Left lobe of liver (tissue), 2 donors: Measurements from ENCODE around the gene MGAT5. TPM values are rescaled to one million over a fixed set of nuclear protein-coding genes. Genes with fewer than 3 reads are reported as not detected.

Source experiments
- ATAC-seq: fragments of 200-7000 bp; cut with Tn5 transposase; one replicate; pipeline ENCODE4 v1.9.1; 2020; ENCODE audit warnings: mild to moderate bottlenecking, moderate library complexity
- DNase-seq: peaks from one replicate; pipeline ENCODE4 v3.0.0-alpha.2; 2020; ENCODE audit warnings: low spot score
- total RNA-seq: library from RNA; stranded (reverse); gene quantifications from one replicate; pipeline ENCODE4 v1.2.1, GENCODE V29; 2021
- donor health status: DM: no; HTN: no; CAD: no; lungs with moderate emphysema.
- donor health status: DM: no; HTN: yes; CAD: no.

MGAT5 gene
- total RNA-seq, 1 donor from 2014 or later = 7.5 TPM

DNA sequence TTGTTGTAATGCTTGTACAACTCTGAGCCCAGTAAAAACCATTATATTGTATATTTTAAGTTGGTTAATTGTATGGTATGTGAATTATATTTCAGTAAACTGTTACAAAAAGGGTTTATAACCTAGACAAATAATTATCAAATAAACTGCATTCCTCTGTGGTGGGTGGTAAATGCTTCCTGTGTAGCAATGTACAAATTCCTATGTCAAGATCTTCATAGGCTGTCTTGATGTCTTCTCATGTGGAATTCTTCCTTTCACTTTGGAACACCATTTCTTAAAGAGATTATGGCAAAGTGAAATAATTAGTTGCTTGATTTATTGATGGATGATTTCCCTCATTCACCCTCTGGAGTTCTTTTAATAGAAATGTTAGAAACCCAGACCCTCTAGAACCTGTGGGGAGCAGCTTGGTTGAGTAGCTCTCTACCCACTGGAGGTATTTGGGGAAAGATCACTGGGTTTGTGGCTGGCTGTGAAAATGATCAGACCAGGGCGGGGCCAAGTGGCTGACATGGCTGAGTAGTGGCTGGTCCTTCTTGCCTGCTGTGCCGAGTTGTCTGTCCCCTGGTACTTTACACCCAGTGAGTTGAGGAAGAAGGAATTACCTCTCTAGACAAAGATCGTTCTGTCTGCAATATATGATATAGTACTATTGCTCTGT lies 22.4 kb upstream of the MGAT5 start:
- DNase-seq (no peak), ATAC-seq (no peak)

DNA sequence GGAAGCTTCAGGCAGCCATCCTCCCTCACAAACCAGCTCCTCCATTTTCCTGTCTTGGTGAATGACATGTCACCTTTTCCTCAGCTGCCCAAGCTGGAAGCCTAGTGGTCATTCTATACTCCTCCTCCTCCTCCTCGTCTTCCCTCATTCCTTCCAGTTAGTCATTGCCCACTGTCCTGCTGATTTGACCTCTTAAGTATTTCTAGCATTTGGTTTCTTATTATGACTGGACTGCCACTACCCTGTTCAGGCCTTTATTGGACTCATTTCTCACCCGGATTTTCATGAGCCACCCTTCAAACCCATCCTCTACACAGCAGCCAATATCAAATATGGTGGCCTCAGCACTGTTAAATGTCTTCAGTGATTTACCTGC lies 21.9 kb upstream of the MGAT5 start:
- DNase-seq (no peak), ATAC-seq (no peak)

DNA sequence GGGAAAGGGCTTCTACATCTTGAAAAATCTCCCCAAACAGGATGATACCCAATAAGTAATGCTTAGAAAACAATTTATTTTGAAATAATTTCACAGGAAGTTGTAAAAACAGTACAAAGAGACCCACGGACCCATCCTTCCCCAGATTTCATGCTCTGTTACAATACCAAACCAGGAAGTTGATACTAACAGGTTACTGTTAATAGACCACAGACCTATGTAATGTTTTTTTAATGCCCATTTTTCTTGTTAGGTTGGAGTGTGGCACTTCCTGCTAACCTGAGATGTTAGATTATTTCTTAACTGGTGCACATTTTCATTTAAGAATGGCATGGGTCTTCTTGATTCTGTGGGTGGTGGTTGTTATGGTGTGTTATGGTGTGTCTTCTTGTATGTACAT lies 21.4 kb upstream of the MGAT5 start:
- ATAC-seq = no peak
- DNase-seq = no peak

DNA sequence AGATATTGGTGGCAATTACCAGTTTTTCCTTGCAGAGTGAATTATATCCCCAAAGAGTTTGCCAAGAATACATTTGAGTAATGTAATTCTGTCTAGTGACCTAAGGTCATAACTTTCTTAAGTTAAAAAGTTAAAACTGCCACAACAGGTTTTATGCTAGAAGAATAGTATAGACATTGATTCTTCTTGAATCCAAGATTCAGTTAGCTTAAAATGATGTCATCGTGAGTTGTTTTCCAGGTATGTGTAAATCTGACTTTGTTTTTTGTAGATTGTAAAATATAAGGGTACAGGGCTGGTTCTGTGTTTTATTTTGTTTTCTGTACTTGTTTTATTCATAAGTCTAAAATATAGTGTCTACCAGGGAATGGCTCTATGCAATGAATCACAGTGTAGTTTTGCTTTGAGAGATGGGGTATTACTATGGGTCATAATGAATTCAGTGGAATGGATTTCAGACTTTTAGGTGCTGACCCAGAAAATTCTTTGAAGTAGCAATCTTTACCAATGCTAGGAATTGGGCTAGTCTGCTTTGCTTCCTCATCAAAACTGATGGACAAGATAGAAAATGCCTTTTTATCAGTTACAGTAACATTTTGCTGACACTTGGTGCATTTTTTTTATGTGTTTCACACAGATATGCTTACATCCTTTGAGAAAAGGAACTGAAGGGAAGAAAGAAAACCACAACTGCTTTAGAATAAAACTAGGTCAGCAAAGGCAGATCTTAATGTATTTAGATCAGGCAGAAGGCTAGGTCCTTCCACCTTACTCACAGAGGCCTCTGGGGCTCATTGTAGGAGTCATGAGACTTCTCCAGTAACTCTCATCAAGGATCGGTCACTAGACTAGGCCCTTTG lies 20.8 kb upstream of the MGAT5 start:
- no peak for ATAC-seq
- DNase-seq = no peak

DNA sequence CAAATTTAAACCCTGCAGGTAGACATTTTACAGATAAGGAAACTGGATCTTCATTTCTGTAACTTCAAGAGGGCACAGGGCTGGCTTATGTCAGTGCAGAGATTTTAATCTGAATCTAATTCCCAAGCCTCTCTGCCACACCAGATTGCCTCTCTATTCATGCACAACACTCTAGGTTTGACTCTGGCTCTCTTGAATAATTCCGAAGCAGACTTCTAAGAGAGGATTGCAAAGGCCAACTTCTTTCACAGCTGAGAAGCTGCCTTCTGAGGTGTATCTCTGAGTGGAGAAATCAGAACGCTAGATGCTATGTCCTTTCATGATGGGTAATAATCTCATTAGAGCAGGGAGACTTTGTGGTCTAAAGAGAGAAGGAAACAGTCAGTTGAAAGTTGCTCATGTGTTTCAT lies 20.1 kb upstream of the MGAT5 start:
- DNase-seq (no peak), ATAC-seq (no peak)

DNA sequence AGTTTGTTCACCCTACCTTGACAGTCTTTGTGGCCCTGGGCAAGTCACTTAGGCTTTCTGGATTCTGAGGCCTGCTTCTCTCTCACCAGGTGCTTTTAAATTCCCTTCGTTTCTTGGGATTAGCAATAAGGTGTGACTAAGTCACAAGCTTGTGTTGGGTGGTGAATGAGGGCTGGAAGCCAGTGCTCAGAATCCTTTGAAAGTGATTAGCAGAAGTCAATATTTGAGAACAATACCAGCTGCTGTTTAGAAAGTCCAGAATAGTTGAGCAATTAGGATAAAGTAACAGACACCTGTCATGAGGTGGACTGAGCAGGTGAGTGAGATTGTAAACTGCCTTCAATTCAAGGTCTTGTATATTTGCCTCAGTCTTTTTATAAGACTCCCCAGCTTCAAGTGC lies 19.3 kb upstream of the MGAT5 start:
- DNase-seq (no peak), ATAC-seq (no peak)

DNA sequence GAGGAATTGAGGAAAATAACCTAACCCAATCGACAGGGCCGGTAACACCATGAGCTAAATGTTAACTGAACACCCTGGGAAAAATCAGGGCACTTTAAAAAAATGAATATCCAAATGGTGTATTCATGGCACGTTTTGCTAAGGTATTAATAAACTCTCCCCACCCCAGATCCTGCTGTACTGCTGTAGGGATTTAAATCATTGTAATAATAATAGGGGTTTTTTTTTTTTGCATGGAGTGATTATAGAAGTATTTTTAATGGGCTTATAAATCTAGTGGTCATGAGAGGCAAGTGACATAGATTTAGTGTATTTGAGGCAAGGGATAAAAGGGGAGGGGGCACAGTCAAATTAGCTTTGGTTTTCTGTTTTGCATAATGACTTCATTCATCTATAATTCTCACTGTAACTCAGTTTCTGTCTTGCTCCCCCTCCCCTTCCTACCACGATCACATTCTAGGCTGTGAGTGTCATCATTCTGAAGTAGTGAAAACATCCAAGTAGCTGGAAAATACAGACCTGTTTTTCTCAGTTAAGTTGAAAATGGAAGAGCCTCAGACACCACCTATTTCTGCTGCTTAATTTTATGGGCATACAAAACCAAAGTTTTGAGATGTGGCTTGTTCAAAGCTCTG lies 18.2 kb upstream of the MGAT5 start:
- ATAC-seq = no peak
- DNase-seq = no peak

DNA sequence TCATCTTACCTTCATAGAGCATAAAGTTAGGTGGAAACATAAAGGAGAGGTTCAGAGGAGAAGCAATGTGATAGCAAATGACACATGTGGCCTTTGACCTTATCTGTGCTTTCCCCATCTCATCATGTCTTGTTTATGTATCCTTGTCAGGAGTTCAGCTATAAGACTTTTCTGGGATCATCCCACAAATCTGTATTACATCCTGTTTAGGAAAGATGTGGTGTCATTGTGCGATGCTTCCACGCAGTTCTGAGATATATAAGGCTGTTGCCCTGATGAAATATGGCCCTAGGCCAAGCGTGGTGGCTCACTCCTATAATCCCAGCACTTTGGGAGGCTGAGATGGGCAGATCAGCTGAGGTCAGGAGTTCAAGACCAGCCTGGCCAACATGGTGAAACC lies 15.5 kb upstream of the MGAT5 start:
- ATAC-seq = no peak
- no peak for DNase-seq

DNA sequence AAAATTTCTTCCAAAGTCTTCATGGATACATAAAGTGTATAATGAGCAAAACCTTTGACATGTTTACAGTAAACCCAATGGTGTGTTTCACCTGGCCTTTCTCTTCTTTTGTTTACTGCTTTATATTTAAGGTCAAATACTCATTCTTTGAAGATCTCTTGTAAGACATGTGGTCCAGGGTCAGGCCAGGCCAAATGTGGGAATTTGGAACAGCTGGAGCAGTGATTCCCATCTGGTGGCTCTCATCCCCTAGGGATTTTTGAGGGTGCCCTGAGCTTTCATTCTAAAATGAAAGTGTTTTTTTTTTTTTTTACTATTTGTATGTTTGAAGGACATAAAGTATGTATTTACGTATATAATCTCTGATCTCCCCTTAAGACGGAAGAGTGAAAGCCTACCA lies 13.8 kb upstream of the MGAT5 start:
- ATAC-seq (no peak), DNase-seq (no peak)

DNA sequence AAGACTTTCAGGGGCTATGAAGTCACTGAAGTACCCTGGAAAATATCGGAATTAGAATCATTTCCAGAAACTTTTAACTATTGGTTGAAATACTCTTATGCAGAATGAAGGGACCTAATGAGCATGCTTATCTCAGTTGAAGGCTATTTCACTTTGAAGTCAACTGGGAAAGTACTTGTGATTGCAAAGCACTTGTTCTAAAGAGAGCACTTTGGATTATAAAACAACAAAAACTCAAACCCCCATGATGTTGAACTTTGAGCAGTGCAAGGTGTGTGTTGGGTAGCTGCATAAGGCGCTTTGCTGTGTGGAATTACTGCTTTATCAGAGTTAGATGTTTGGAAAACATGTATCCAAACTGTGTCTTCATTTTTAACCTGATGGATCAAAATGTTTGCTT lies 12.0 kb upstream of the MGAT5 start:
- DNase-seq (no peak), ATAC-seq (peak; percentile 54)

DNA sequence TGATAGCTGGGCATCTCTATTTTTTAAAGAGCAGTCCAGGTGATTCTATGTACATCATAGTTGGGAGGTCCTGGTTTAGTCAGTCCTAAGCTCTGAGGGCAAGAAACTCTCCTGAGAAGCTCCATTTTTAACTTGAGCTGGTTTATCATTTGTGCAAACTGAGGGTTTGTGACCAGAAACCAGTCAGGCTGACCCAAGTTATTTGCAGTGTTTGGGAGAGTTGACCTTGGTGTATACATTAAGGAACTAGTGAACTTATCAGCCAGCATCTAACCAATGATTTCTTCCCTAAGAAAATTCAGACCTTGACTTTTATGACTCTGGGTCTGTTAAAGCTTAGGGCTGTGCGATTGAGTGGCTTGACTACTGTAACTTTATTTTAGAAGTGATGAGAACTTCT lies 10.6 kb upstream of the MGAT5 start:
- no peak for ATAC-seq
- DNase-seq = no peak

DNA sequence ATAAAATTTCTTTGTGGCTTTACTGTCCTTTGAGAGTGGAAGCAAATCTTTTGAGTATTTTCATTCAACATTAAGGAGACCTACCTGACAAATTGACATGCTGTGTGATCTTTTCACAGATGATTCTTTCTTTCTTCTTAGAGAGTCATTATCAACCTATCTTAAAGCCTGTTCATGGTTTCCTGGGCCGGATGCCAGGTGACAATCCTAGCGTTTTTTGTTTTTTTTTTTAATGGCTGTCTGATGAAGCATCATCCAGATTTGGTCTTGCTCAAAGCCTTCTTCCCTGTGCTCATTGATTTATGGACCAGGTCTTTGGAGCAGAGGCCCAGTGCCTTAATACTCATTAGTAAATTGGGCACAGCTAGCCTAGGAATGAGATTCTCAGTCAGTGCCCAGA lies 9.8 kb upstream of the MGAT5 start:
- DNase-seq = no peak
- no peak for ATAC-seq

DNA sequence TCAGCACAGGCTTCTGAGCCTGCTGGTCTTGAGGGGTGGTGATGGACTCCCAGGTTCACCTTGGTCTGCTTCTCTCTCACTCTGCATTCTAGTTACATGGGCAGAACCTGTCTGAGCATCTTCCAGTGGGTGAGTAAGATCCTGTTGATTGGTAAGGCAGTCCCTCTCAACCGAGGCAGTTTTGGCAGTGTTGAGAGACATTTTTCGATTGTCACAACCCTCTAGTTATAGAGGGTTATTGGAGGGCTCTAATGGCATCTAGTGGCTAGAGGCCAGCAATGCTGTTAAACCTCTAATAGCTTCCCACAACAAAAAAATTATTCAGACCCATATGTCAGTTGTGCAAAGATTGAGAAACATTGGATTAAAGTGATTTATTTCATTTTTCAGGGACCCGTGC lies 9.3 kb upstream of the MGAT5 start:
- ATAC-seq (no peak), DNase-seq (no peak)

DNA sequence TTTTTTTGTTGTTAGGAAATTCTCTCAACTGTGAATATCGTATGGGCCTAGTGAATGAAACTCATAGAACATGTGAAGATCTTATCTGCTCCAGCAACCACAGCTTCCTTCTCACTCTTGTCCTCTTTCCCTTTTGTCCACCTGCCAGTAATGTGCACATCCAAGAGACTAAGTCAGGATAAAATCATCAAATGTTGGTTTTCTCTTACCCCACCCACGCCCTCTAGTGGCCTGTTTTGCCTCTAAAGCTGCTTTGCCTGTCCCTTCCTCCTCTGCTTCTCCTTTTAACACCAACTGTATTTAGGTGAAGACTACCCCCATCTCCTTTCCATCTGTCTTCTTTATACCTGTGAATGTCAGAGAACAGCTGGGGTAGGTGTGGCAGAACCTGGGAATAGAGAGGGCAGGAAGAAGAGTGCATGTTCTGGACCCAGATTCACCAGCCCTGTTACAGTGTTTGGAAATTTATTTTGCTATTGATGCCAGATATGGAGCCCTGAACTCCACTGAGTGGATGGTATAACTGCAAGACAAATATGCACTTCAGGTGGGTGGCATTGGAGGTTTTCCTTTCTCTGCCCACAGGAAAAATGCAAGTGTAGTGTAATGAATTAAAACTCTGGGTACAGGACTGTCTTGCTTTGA lies 8.4 kb upstream of the MGAT5 start:
- peak; percentile 92 for ATAC-seq
- DNase-seq = peak; percentile 70

DNA sequence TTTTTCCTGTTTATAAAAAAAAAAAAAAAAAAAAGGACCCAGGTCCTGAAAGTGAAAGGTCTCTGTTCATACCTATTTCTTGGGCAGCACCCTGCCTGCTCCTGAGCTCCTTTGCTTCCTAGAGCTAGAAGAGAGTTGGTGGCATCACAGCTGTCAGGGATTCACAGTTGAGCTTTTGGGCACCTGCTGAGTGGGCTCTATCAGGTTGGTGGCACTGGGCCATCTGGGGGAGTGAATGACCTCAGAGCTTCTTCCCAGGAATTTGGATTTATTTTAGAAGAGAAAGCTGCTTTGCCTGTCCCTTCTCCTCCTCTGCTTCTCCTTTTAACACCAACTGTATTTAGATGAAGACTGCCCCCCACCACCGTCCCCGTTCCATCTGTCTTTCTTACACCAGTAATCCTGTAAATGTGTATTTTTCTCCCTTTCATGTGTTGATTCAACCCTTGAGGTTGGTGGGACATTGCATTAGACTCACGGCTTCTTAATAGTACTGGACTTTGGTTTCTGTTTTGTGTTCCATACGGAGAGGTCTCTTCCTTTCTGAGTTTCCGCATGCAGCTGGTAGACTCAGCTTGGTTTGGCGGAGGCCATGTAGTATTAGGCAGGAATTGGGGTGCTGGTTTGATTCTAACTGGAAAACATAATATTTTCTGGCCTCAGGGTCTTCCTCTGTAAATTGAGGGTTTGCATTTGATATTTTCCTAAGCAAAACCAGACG lies 7.6 kb upstream of the MGAT5 start:
- no peak for ATAC-seq

DNA sequence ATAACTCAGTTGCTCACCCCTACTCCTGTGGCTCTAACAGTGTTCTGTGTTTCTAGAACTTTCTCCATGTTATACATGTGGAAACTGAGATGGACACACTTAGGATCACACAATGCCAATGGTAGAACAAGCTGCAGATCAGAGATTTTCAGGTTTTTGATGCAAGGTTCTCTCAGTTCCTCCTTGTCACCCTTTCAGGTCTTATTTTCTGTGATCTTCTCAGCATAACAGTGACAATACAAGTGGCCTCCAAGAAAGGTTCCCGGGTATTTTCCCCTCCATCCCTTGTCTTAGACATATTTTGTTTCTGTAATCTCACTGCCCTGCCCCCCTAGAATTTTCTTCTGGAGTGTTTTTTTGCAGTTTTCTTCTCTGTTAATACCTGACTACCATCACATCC lies 6.2 kb upstream of the MGAT5 start:
- DNase-seq (no peak), ATAC-seq (no peak)

More for the DNA sequence above, 7.6 kb upstream of the MGAT5 start:
- DNase-seq = no peak

DNA sequence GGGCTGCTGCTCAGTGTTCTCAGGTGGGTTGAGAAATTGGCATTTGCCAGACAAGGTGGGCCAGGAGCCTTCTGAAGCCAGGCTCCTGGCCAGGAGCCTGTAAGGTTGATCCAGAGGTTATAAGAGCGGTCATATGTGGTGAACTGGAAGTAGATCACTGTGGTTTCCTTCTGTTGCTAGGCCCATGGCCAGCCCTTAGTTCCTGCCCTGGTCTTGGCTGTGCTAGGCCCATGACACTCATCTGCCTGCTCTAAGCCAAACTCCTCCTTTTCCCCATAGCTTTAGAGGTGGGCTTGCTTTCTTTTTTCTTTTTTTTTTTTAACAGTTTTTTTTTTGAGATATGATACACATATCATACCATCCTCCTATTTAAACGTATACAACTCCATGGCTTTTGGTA lies 5.0 kb upstream of the MGAT5 start:
- DNase-seq = no peak
- ATAC-seq = no peak

DNA sequence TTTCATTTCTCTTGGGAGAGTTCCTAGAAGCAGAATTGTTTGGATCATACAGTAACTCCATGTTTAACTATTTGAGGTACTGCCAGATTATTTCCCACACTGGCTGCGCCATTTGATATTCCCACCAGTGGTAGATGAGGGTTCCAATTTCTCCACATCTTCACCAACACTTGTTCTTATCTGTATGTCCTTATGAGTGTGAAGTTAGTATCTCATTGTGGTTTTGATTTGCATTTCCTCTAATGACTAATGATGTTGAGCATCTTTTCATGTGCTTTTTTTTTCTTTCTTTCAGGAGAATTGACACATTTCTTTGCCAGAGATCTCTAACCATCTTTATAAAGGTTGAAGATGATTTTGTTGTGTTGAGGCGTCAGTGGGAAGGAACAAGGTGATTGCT lies 4.1 kb upstream of the MGAT5 start:
- ATAC-seq (no peak), DNase-seq (no peak)

DNA sequence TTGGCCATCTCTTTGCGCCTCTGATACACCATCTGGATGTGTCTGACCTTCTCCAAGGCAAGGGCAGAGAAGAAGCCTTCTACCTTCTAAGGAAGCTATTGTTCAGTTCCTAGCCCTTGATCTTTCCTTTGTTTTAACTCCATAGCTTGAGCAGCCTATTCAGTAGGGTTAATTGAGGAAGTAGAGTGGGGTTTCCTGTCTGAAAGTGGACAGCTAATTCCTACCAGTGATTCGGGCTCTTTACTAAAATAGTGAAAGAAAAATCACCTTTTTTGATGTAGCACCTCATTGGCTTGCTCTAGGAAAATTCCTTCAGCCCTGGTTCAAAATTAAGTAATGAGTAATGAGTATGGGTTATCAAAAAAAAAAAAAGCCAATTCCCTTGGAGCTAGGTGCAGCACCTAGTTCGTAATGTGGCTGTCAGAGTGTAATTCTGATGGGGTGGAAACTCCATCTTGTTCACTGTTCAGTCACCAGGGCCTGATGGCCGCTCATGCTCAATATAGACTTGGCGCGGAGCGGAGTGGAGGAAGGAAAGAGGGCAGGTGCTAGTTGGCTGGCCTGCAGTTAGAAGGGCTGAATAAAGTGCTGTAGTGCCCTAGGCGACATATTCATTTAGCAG lies 2.9 kb upstream of the MGAT5 start:
- ATAC-seq = no peak
- DNase-seq = no peak

DNA sequence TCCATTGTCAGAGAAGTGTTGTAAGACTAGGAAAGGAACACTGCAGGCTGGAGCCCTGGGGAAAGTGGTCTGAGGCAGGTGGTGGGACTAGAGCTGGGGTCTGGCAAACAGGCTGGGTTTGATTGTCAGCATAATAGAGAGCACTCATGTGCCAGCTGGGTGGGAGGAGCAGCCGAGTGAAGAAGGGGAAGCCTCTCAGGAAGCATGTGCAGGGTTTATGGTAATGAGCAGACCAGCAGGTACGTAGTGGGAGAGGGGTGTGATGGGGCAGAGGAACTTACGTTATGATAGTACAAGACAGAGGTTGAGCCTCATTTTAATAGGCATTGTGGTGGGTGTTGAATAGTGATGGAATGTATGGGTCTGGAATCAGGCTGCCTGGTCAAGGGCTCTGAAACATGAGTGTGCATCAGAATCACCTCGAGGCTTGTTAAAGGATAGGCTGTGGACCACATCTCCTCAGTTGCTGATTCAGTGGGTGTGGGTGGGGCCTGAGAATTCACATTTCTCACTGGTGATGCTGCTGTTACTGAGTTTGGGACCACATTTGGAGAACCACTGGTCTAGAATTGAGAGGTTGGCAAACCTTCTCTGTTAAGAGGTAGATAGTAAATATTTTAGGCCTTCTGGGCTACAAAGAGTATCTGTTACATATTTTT lies 1.7 kb upstream of the MGAT5 start:
- no peak for ATAC-seq

More for the DNA sequence above, 1.7 kb upstream of the MGAT5 start:
- no peak for DNase-seq
